Adrenal gland (tissue), 5 donors: ENCODE measurements around the gene CABS1.

Experiments used
- CTCF ChIP-seq, 6 experiments: fragments of 450-650 bp in 4 of 6; fragments of 200-600 bp in 2 of 6; sonication (generic) in 1 of 6; IDR thresholded peaks; 1 replicate in 5 of 6; 2 replicates in 1 of 6; pipeline versions ENCODE4 v1.5.1 to v1.8.0; 2016 to 2021; ENCODE audit warnings: antibody characterized with exemption in 6 of 6, mild to moderate bottlenecking in 2 of 6, moderate library complexity in 1 of 6
- POLR2A ChIP-seq, 2 donors: fragments of 450-650 bp; IDR thresholded peaks; one replicate each; pipeline ENCODE4 v1.6.1; 2017; ENCODE audit warnings: antibody characterized with exemption in 2 of 2, mild to moderate bottlenecking in 2 of 2, moderate library complexity in 1 of 2
- donor health status: DM: no; HTN: no; CAD: no.

- no peak for TF ChIP-seq POLR2A (IDR thresholded peaks at IDR 0.05)
- TF ChIP-seq CTCF (IDR thresholded peaks at IDR 0.05): no peak
Measured at GRCh38 chr4:70337886-70338420, 3.2 kb downstream of the CABS1 start.
